Karpas-422 (cell line): Measurements from ENCODE around the gene RAI1. TPM values are rescaled to one million over a fixed set of nuclear protein-coding genes. Genes with fewer than 3 reads are reported as not detected.
A peak's percentile ranks its signal among the peaks of the same experiment; 100 is the strongest.

Experiments
- DNase-seq: peaks from one replicate; pipeline ENCODE4 v3.0.0-alpha.2; 2015
- H2AFZ ChIP-seq: fragments of 200-600 bp; sonication (generic); 2 replicates; pipeline ENCODE4 v1.6.1; 2014; ENCODE audit warnings: antibody characterized with exemption, low read length, mixed read lengths
- H3K27ac ChIP-seq: fragments of 200-600 bp; sonication (generic); 2 replicates; pipeline ENCODE4 v1.5.1; 2014; ENCODE audit warnings: mild to moderate bottlenecking, low read length, moderate library complexity
- H3K27me3 ChIP-seq: fragments of 200-600 bp; sonication (generic); 2 replicates; pipeline ENCODE4 v1.6.1; 2014; ENCODE audit warnings: low read length, mixed read lengths
- H3K36me3 ChIP-seq: fragments of 200-600 bp; sonication (generic); 2 replicates; pipeline ENCODE4 v1.6.1; 2014; ENCODE audit warnings: low read length, mixed read lengths; ENCODE audit not compliant: insufficient read depth
- H3K4me1 ChIP-seq: fragments of 200-600 bp; sonication (generic); 2 replicates; pipeline ENCODE4 v1.6.1; 2014; ENCODE audit warnings: mild to moderate bottlenecking, low read length, mixed read lengths
- H3K4me2 ChIP-seq: fragments of 200-600 bp; sonication (generic); 2 replicates; pipeline ENCODE4 v1.6.1; 2014; ENCODE audit warnings: low read length, low read depth, mild to moderate bottlenecking; ENCODE audit not compliant: poor library complexity, severe bottlenecking
- H3K4me3 ChIP-seq: fragments of 200-600 bp; sonication (generic); 2 replicates; pipeline ENCODE4 v1.5.1; 2014; ENCODE audit warnings: mild to moderate bottlenecking, antibody characterized with exemption, low read length, mixed read lengths
- H3K79me2 ChIP-seq: fragments of 200-600 bp; sonication (generic); 2 replicates; pipeline ENCODE4 v1.6.1; 2014; ENCODE audit warnings: mild to moderate bottlenecking, low read length, mixed read lengths
- H3K9ac ChIP-seq: fragments of 200-600 bp; sonication (generic); 2 replicates; pipeline ENCODE4 v1.6.0; 2014; ENCODE audit warnings: low read length
- H3K9me2 ChIP-seq: fragments of 200-600 bp; sonication (generic), shearing (Covaris generic); replicated peaks from 2 replicates; pipeline ENCODE4 v1.6.0; 2014; ENCODE audit warnings: mild to moderate bottlenecking, low read length, moderate library complexity; ENCODE audit not compliant: insufficient read depth
- H3K9me3 ChIP-seq: fragments of 300-700, 200-600 bp; sonication (generic); 2 replicates; pipeline ENCODE4 v1.6.1; 2014; ENCODE audit warnings: low read length, mixed read lengths
- H4K20me1 ChIP-seq: fragments of 200-600 bp; sonication (generic); 2 replicates; pipeline ENCODE4 v1.6.1; 2014; ENCODE audit warnings: mild to moderate bottlenecking, antibody characterized with exemption, low read length, low read depth; ENCODE audit not compliant: insufficient read depth
- total RNA-seq: library from RNA; depleted of rRNA; stranded (reverse); fragments of >200 nt; shearing (Covaris generic); gene quantifications from 2 replicates; pipeline ENCODE4 v1.2.3, GENCODE V29; 2014; ENCODE audit warnings: low replicate concordance

The RAI1 gene
- total RNA-seq, 1 experiment from 2014 or later: 18.2 TPM

DNA sequence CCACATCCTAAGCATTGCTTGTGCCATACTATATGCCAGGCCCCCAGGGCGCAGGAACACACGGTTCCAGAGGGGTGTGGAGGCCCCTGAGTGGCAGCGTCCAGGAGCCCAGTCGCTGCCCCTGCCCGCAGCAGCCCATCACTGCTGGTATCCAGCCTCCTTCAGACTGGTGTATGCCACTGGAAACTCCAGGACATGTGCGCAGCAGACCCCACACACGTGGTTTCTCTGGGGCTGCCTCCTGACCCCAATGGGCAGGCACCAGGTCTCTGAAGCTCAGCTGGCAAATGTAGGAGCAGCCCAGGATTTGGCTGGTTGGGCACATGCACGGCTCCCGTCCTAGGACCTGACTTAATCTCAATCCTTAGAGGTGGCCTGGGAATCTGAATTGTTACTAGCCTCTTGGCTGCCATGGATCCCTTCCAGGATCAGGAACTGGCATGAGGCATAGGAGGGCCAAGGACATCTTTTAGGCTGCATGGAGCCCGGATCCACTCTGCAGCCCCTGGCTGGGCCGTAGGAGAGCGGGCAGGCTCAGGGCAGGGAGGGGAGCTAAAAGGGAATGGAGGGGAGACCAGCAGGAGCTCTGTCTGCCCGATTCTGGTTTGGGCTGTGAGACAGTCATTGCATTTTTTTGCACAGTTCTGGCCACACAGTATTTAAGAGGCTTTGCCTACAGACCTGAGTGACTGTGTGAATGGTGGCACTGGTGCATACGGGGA, 62.3 kb downstream of the RAI1 start:
- no peaks in the 10 kb centered on the region for H4K20me1 ChIP-seq
- no peak for DNase-seq
- H3K9ac ChIP-seq: no peak overlapping the region
- peaks cover 67% of the 10 kb centered on the region for H3K79me2 ChIP-seq
- H3K4me3 ChIP-seq: no peak overlapping the region
- H3K4me1 ChIP-seq: peaks cover 37% of the 10 kb centered on the region
- no peaks in the 10 kb centered on the region for H3K9me3 ChIP-seq
- H3K27me3 ChIP-seq: no peaks in the 10 kb centered on the region
- H3K4me2 ChIP-seq: no peak overlapping the region
- H3K9me2 ChIP-seq: no peaks in the 10 kb centered on the region
- H2AFZ ChIP-seq: no peak overlapping the region
- 0 out of 2 replicates have a peak overlapping the region, but pooled peaks have one; percentile 12 for H3K27ac ChIP-seq
- H3K36me3 ChIP-seq: no peaks in the 10 kb centered on the region

DNA sequence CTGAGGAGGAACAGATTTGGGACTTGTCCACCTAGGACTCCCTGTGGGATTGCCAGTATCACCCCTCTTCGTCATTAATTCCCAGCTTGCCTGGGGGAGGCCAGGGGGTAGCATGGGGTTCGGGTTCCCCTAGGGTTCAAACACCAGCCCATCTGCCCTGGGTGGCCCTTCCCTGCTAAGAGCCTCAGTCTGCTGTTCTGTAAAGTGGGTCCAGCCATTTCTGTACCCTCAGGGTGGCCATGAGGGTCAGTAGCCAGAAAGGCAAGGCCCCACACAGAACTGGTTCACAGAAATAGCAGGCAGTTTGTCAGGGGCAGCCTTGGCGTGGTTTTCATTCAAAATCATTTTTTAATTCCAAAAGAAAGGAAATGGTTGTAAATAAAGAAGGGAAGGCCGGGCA, 62.9 kb downstream of the RAI1 start:
- Histone ChIP-seq H3K4me2 (no peak overlapping the region), H4K20me1 (no peaks in the 10 kb centered on the region), H2AFZ (no peak overlapping the region), H3K79me2 (peaks cover 62% of the 10 kb centered on the region), H3K27me3 (no peaks in the 10 kb centered on the region), H3K4me3 (no peak overlapping the region), H3K4me1 (peaks cover 39% of the 10 kb centered on the region), H3K27ac (0 out of 2 replicates have a peak overlapping the region, but pooled peaks have one; percentile 12), H3K36me3 (no peaks in the 10 kb centered on the region), H3K9ac (no peak overlapping the region), H3K9me2 (no peaks in the 10 kb centered on the region), H3K9me3 (no peaks in the 10 kb centered on the region)
- no peak for DNase-seq

DNA sequence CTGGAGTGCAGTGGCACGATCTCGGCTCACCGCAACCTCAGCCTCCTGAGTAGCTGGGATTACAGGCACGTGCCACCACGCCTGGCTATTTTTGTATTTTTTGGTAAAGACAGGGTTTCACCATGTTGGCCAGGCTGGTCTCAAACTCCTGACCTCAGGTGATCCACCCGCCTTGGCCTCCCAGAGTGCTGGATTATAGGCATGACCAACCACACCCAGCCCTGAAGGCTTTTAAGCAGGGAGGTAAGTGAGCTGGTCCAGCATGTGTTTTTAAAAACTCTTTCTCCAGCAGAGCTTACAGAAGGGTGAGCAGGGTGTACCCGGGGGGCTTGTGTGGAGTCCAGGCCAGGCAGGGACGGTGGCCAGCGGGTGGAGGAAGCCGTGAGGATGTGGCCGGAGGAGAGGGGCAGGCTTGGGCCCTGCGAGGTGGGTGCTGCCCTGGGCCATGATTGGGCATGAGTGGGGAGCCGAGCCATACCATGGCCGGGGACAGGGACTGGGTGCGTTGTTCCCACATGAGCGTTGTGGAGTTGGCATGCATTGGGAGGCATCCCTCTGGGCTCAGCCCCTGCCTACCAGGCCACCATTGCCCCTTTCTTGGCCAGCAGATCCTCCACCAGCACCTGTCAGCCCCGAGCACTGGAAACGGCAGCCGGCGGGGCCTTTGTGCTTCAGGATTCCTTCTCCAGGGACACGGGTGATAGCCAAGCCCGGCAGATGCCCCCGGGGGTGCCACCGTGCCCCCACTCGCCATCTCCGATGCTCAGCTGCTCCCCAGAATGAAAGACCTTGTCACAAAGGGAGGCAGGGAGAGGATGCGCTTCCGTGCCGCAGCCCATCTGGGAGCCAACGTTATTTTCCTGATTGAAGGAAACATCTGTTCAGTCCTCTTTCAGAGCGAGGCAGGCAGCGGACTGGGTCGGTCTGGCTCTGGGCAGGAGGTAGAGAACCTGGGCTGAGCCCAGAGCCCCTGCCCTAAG, 64.5 kb downstream of the RAI1 start:
- no peak for DNase-seq
- no peak overlapping the region for H3K9ac ChIP-seq
- no peaks in the 10 kb centered on the region for H4K20me1 ChIP-seq
- H3K9me2 ChIP-seq: no peaks in the 10 kb centered on the region
- H3K9me3 ChIP-seq: no peaks in the 10 kb centered on the region
- peaks cover 52% of the 10 kb centered on the region for H3K79me2 ChIP-seq
- no peaks in the 10 kb centered on the region for H3K36me3 ChIP-seq
- H3K27me3 ChIP-seq: no peaks in the 10 kb centered on the region
- H3K4me3 ChIP-seq: no peak overlapping the region
- H3K4me2 ChIP-seq: no peak overlapping the region
- H3K27ac ChIP-seq: no peak overlapping the region
- H3K4me1 ChIP-seq: peaks cover 55% of the 10 kb centered on the region
- no peak overlapping the region for H2AFZ ChIP-seq

DNA sequence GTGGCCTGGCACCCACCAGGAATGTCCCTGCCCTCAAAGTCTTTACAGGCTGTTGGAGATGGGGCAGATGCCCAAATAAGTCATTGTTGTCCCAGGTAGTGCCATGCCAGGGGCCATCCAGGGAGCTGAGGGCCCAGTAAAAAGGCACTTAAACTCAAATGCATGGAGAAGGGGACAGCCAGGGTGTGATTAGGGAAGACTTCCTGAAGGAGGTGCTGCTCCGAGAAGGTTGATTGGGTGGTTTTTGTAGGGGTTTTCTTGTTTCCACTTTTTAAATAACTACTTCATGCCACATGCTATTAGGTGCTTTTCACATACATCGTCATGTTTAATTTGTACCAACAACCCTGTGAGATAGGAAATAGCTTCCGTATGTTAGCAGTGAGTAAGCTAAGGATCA, 66.9 kb downstream of the RAI1 start:
- Histone ChIP-seq H3K79me2 (peaks cover 43% of the 10 kb centered on the region), H3K9ac (peak overlapping the region; percentile 81), H3K27me3 (no peaks in the 10 kb centered on the region), H3K9me3 (no peaks in the 10 kb centered on the region), H3K27ac (peak overlapping the region; percentile 99), H3K36me3 (no peaks in the 10 kb centered on the region), H2AFZ (no peak overlapping the region), H3K4me1 (peaks cover 76% of the 10 kb centered on the region), H3K4me3 (peak overlapping the region; percentile 70), H3K9me2 (no peaks in the 10 kb centered on the region), H4K20me1 (no peaks in the 10 kb centered on the region), H3K4me2 (peak overlapping the region; percentile 85)
- peak; percentile 78 for DNase-seq

DNA sequence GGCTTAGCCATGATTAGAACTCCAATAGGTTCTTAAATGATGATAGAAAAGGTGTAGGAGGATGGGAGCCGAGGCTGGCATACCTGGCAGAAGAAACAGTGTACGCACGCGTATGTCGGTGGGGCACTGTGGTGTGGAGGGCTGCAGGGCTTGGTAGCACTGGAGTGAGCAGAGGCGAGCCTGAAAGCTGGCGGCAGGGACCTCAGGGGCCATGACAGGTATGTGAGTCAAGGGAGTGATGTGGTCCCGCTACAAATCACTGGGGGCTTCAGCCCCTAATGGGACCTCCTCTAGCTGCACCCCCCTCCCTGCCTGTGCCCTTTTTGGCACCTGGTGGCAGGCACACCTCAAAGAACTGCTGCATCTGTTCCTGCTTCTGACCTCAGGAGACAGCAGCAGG, 67.3 kb downstream of the RAI1 start:
- Histone ChIP-seq H4K20me1 (no peaks in the 10 kb centered on the region), H3K4me3 (peak overlapping the region; percentile 70), H3K27ac (peak overlapping the region; percentile 99), H3K9ac (peak overlapping the region; percentile 81), H3K79me2 (peaks cover 43% of the 10 kb centered on the region), H3K4me2 (peak overlapping the region; percentile 85), H3K9me3 (no peaks in the 10 kb centered on the region), H2AFZ (no peak overlapping the region), H3K36me3 (no peaks in the 10 kb centered on the region), H3K9me2 (no peaks in the 10 kb centered on the region), H3K27me3 (no peaks in the 10 kb centered on the region), H3K4me1 (peaks cover 76% of the 10 kb centered on the region)
- DNase-seq: no peak

DNA sequence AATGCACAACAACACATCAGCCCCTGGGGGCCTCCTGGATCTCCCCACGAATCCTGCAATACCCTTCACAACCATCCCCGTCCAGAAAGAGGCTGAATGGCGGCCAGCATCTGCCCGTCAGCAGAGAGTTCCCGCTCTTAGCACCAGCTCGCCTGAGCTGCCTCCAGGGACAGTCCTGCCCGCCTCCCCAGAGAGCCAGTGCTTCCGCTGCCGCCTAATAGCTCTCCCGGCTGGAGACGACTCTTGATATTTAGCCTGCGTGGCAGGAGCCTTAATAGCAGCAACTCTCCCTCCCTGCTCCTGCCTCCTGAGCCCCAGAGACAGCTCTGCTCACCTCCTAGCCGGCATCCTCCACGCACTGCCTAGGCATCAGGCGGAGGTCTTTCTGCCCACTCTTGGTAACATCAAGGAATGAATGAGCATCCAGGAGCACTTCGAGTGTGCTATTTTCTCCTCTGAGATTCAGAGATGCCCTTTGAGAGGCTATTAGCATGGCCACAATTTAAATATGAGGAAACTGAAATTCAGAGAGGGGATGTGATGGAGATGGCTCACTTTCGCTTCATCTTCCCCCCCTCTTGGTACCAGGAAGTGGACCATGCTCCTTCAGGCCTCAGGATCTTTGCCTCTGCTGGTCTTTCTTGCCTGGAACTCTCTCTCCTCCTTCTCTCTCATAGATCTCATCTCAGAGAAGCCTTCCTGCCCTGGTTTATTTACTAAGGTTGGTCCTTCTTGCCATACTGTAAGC, 67.9 kb downstream of the RAI1 start:
- Histone ChIP-seq H3K4me1 (peaks cover 74% of the 10 kb centered on the region), H3K9ac (peak overlapping the region; percentile 81), H3K4me3 (peak overlapping the region; percentile 70), H2AFZ (no peak overlapping the region), H3K9me3 (no peaks in the 10 kb centered on the region), H3K27ac (peak overlapping the region; percentile 99), H3K36me3 (no peaks in the 10 kb centered on the region), H3K79me2 (peaks cover 41% of the 10 kb centered on the region), H3K27me3 (no peaks in the 10 kb centered on the region), H3K9me2 (no peaks in the 10 kb centered on the region), H4K20me1 (no peaks in the 10 kb centered on the region), H3K4me2 (peak overlapping the region; percentile 85)
- peak; percentile 95 for DNase-seq

DNA sequence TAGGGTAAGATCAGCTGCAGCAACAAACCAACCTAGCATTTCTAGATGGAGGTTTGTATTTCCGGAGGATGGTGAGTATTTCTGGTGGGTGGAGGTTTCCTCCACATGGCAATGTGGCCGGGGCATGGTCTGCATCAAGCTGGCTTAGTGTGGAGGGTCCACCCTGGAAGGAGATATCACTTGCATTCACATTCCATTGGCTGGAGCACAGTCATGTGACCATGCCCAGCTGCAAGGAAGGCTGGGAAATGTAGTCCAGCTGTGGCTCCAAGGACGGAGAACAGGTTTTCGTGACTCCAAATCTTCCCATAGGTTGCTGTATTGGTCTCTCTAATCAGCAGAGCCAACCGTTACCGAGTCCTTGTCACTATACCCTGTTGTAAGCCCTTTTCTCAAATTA, 68.7 kb downstream of the RAI1 start:
- Histone ChIP-seq H4K20me1 (no peaks in the 10 kb centered on the region), H3K4me3 (peak overlapping the region; percentile 70), H3K79me2 (peaks cover 45% of the 10 kb centered on the region), H3K27ac (peak overlapping the region; percentile 99), H3K4me2 (peak overlapping the region; percentile 85), H3K9ac (peak overlapping the region; percentile 81), H3K36me3 (no peaks in the 10 kb centered on the region), H2AFZ (no peak overlapping the region), H3K27me3 (no peaks in the 10 kb centered on the region), H3K4me1 (peaks cover 76% of the 10 kb centered on the region), H3K9me2 (no peaks in the 10 kb centered on the region), H3K9me3 (no peaks in the 10 kb centered on the region)
- DNase-seq: peak; percentile 92
